GM23248 (cell line): Measurements from ENCODE around the gene DUSP22. TPM values are rescaled to one million over a fixed set of nuclear protein-coding genes. Genes with fewer than 3 reads are reported as not detected.

Experiments used
- DNase-seq: peaks from one replicate; pipeline ENCODE4 v3.0.0-alpha.2; 2015
- H2AFZ ChIP-seq: fragments of 200-600 bp; sonication (generic); 2 replicates; pipeline ENCODE4 v1.6.1; 2016; ENCODE audit warnings: antibody characterized with exemption
- H3F3A ChIP-seq: fragments of 200-600 bp; sonication (generic); 2 replicates; pipeline ENCODE4 v1.6.1; 2016; ENCODE audit warnings: mild to moderate bottlenecking, antibody characterized with exemption, mixed run types; ENCODE audit not compliant: insufficient read depth
- H3K27ac ChIP-seq: fragments of 200-600 bp; sonication (generic); 2 replicates; pipeline ENCODE4 v1.5.1; 2016; ENCODE audit warnings: mild to moderate bottlenecking
- H3K27me3 ChIP-seq: fragments of 200-600 bp; sonication (generic); replicated peaks from 2 replicates; pipeline ENCODE4 v1.6.1; 2016; ENCODE audit warnings: mild to moderate bottlenecking; ENCODE audit not compliant: insufficient read depth
- H3K36me3 ChIP-seq: fragments of 200-600 bp; sonication (generic); 2 replicates; pipeline ENCODE4 v1.6.1; 2016; ENCODE audit warnings: low read depth, mild to moderate bottlenecking
- H3K4me1 ChIP-seq: fragments of 200-600 bp; sonication (generic); 2 replicates; pipeline ENCODE4 v1.6.1; 2016; ENCODE audit warnings: mild to moderate bottlenecking; ENCODE audit not compliant: insufficient read depth
- H3K4me2 ChIP-seq: fragments of 200-600 bp; sonication (generic); one replicate; pipeline ENCODE4 v1.6.1; 2016; ENCODE audit warnings: mild to moderate bottlenecking; ENCODE audit not compliant: unreplicated experiment
- H3K4me3 ChIP-seq: fragments of 200-600 bp; sonication (generic); 2 replicates; pipeline ENCODE4 v1.5.1; 2016; ENCODE audit warnings: mild to moderate bottlenecking
- H3K79me2 ChIP-seq: fragments of 200-600 bp; sonication (generic); 2 replicates; pipeline ENCODE4 v1.6.1; 2016; ENCODE audit warnings: mild to moderate bottlenecking; ENCODE audit not compliant: insufficient read depth
- H3K9ac ChIP-seq: fragments of 200-600 bp; sonication (generic); 2 replicates; pipeline ENCODE4 v1.6.1; 2016; ENCODE audit warnings: mild to moderate bottlenecking
- H3K9me2 ChIP-seq: fragments of 200-600 bp; sonication (generic); 2 replicates; pipeline ENCODE4 v1.6.1; 2016; ENCODE audit warnings: mixed run types, mild to moderate bottlenecking, moderate library complexity; ENCODE audit not compliant: insufficient read depth
- H3K9me3 ChIP-seq: fragments of 200-600 bp; sonication (generic); one replicate; pipeline ENCODE4 v1.6.1; 2017; ENCODE audit warnings: low read depth
- H4K20me1 ChIP-seq: fragments of 200-600 bp; sonication (generic); 2 replicates; pipeline ENCODE4 v1.6.0; 2016; ENCODE audit not compliant: insufficient read depth
- EZH2 ChIP-seq: fragments of 200-600 bp; sonication (generic); IDR thresholded peaks from 2 replicates; pipeline ENCODE4 v1.6.1; 2018; ENCODE audit warnings: antibody characterized with exemption, mild to moderate bottlenecking; ENCODE audit not compliant: insufficient read depth, poor library complexity, severe bottlenecking
- EZH2phosphoT487 ChIP-seq: fragments of 200-600 bp; sonication (generic); IDR thresholded peaks from 2 replicates; pipeline ENCODE4 v1.6.1; 2018; ENCODE audit warnings: antibody characterized with exemption, moderate library complexity, mild to moderate bottlenecking, low read depth; ENCODE audit not compliant: insufficient read depth
- WGBS, 2 experiments: methylation state at CpG; one replicate each; pipeline ENCODE4 v1.1.6; 2015 to 2017; ENCODE audit warnings: low lambda C conversion rate in 2 of 2, low coverage in 1 of 2; ENCODE audit errors: missing lambda C conversion rate in 2 of 2; 5-methylcytosine and 5-hydroxymethylcytosine counted together
- in situ Hi-C: fragments of 300-500 bp; cut with MboI; formaldehyde crosslinking; loops from 2 replicates; pipeline ENCODE4 v1.15.0; 2020
- polyA plus RNA-seq: library from polyadenylated mRNA; unstranded; fragments of >200 nt; fragmentation: Nextera tagmentation; extraction: Ambion mirVana; gene quantifications from 2 replicates; pipeline ENCODE4 v1.2.1, GENCODE V29; 2016
- total RNA-seq: library from RNA; depleted of rRNA; stranded (reverse); fragments of >200 nt; shearing (Covaris generic); gene quantifications from 2 replicates; pipeline ENCODE4 v1.2.3, GENCODE V29; 2014

DUSP22 gene
- total and polyA plus RNA-seq, 2 experiments from 2014 or later: 12.4 to 15.7 TPM

DNA sequence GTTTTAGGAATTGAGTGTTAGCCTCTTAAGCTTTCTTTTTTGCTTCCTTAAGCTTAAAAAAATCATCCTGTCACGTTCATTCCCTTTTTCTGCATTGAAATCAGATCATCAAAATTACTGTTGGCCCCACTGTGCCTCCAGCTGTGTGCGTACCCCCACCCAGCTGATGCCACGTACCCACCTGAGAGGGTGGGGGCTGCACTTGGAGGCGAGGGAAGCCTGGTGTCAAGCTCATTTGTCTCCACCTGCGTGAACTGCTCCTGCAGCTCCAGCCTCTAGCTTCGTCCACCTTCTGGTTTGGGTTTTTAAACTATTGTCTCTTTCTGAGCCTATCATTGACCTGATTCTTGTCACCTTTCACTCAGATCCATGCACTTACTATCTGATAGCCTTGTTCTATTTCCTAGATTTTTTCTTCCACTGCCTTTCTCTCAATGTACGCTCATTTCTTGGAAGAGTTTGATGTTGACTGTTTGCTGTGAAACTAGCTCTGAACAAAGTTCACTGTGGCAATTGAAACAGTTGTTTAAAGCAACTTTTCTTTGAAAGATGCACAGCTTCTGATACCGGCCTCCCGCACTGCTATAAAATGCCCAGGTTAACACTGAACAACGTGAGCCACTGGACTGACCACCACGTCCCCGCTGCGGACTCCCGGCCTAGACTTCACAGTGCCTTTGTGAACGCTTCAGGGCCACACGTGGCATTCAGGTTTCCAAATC lies 69.3 kb downstream of the DUSP22 start:
- 44 to 50% methylated on average over 16 of the region's 16 CpGs for WGBS, 2 experiments

DNA sequence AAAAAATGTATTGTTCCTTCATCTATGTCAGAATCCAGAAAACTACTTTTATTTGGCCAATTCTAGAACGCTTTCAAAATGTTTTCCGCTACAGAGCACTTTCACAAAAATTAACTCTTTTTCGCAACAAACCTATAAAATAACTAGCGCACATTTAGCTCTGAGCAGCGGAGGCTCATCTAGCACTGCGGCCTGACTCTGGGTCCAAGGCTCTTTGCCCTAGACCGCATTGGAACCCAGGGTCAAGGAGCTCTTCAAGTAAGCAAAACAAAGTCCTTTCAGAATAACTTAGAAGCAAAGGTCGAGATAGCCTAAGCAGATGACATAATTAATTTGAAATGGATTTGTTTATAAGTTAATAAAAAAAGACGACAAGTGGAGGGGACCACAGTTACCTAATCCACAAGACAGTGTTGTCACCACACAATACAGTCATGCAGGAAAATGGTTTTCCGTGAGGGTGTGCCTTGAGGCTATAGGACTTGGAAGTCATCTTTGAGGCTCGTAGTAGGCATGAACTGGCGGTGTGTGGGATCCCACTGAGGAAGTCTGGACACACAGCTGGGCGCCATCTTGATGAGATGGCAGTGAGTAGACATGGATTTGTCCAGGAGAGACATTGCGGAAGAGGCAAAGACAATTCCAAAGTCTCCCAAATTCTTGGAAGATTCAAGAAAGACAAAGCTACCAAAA lies 70.1 kb downstream of the DUSP22 start:
- Histone ChIP-seq H3K9me3 (no peaks in the 10 kb centered on the region), H2AFZ (no peak overlapping the region), H3K4me1 (no peaks in the 10 kb centered on the region), H3K27ac (no peak overlapping the region), H3K9ac (no peak overlapping the region), H4K20me1 (no peaks in the 10 kb centered on the region), H3K36me3 (no peaks in the 10 kb centered on the region), H3K4me2 (no peak overlapping the region), H3K4me3 (no peak overlapping the region), H3K79me2 (no peaks in the 10 kb centered on the region), H3F3A (no peaks in the 10 kb centered on the region), H3K27me3 (peaks cover 13% of the 10 kb centered on the region), H3K9me2 (no peaks in the 10 kb centered on the region)
- WGBS, 2 experiments: 54 to 55% methylated on average over 14 of the region's 14 CpGs
- in situ Hi-C loops: no loop called here
- no peak for DNase-seq
- TF ChIP-seq EZH2: no peak
- TF ChIP-seq EZH2phosphoT487: no peak

More for the DNA sequence above, 69.3 kb downstream of the DUSP22 start:
- Histone ChIP-seq H3K27me3 (peaks cover 8% of the 10 kb centered on the region), H3K4me3 (no peak overlapping the region), H3K9me2 (no peaks in the 10 kb centered on the region), H3K4me1 (no peaks in the 10 kb centered on the region), H3F3A (no peaks in the 10 kb centered on the region), H4K20me1 (no peaks in the 10 kb centered on the region), H3K4me2 (no peak overlapping the region), H3K36me3 (no peaks in the 10 kb centered on the region), H3K9ac (no peak overlapping the region), H3K9me3 (no peaks in the 10 kb centered on the region), H3K27ac (no peak overlapping the region), H2AFZ (no peak overlapping the region), H3K79me2 (no peaks in the 10 kb centered on the region)
- in situ Hi-C loops: no loop called here
- no peak for DNase-seq
- TF ChIP-seq EZH2phosphoT487: no peak
- no peak for TF ChIP-seq EZH2

GRCh38 chr6:362924-363249 lies 70.6 kb downstream of the DUSP22 start:
- no peaks in the 10 kb centered on the region for H3K4me1 ChIP-seq
- H4K20me1 ChIP-seq: no peaks in the 10 kb centered on the region
- no peaks in the 10 kb centered on the region for H3K9me2 ChIP-seq
- H2AFZ ChIP-seq: no peak overlapping the region
- TF ChIP-seq EZH2phosphoT487: no peak
- TF ChIP-seq EZH2: no peak
- in situ Hi-C loops: no loop called here
- peaks cover 13% of the 10 kb centered on the region for H3K27me3 ChIP-seq
- DNase-seq: no peak
- no peak overlapping the region for H3K27ac ChIP-seq
- H3K4me3 ChIP-seq: no peak overlapping the region
- no peaks in the 10 kb centered on the region for H3K79me2 ChIP-seq
- H3F3A ChIP-seq: no peaks in the 10 kb centered on the region
- WGBS, 2 experiments: 49 to 57% methylated on average over 5 of the region's 5 CpGs
- no peaks in the 10 kb centered on the region for H3K9me3 ChIP-seq
- H3K9ac ChIP-seq: no peak overlapping the region
- no peak overlapping the region for H3K4me2 ChIP-seq
- no peaks in the 10 kb centered on the region for H3K36me3 ChIP-seq

- no peak for DNase-seq
- Histone ChIP-seq H3F3A (no peaks in the 10 kb centered on the region), H3K9me3 (no peaks in the 10 kb centered on the region), H3K9me2 (no peaks in the 10 kb centered on the region), H3K4me2 (no peak overlapping the region), H3K36me3 (no peaks in the 10 kb centered on the region), H3K27me3 (peaks cover 17% of the 10 kb centered on the region), H3K4me1 (no peaks in the 10 kb centered on the region), H2AFZ (no peak overlapping the region), H4K20me1 (no peaks in the 10 kb centered on the region), H3K27ac (no peak overlapping the region), H3K4me3 (no peak overlapping the region), H3K9ac (no peak overlapping the region), H3K79me2 (no peaks in the 10 kb centered on the region)
- 60 to 65% methylated on average over 12 of the region's 12 CpGs for WGBS, 2 experiments
- TF ChIP-seq EZH2phosphoT487 (no peak), EZH2 (no peak)
- in situ Hi-C loops: no loop called here
Measured at GRCh38 chr6:363291-363690, 71.0 kb downstream of the DUSP22 start.
